ENCODE measurements around the gene TDRD12. TPM values are rescaled to one million over a fixed set of nuclear protein-coding genes. Genes with fewer than 3 reads are reported as not detected.

The TDRD12 gene, protein sequence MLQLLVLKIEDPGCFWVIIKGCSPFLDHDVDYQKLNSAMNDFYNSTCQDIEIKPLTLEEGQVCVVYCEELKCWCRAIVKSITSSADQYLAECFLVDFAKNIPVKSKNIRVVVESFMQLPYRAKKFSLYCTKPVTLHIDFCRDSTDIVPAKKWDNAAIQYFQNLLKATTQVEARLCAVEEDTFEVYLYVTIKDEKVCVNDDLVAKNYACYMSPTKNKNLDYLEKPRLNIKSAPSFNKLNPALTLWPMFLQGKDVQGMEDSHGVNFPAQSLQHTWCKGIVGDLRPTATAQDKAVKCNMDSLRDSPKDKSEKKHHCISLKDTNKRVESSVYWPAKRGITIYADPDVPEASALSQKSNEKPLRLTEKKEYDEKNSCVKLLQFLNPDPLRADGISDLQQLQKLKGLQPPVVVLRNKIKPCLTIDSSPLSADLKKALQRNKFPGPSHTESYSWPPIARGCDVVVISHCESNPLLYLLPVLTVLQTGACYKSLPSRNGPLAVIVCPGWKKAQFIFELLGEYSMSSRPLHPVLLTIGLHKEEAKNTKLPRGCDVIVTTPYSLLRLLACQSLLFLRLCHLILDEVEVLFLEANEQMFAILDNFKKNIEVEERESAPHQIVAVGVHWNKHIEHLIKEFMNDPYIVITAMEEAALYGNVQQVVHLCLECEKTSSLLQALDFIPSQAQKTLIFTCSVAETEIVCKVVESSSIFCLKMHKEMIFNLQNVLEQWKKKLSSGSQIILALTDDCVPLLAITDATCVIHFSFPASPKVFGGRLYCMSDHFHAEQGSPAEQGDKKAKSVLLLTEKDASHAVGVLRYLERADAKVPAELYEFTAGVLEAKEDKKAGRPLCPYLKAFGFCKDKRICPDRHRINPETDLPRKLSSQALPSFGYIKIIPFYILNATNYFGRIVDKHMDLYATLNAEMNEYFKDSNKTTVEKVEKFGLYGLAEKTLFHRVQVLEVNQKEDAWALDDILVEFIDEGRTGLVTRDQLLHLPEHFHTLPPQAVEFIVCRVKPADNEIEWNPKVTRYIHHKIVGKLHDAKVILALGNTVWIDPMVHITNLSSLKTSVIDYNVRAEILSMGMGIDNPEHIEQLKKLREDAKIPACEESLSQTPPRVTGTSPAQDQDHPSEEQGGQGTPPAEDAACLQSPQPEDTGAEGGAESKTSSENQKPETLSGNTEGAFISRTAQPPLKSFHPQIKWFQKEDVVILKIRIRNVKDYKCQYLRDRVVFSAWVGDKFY (N-terminal part only)
- 1.4 TPM for total RNA-seq

DNA sequence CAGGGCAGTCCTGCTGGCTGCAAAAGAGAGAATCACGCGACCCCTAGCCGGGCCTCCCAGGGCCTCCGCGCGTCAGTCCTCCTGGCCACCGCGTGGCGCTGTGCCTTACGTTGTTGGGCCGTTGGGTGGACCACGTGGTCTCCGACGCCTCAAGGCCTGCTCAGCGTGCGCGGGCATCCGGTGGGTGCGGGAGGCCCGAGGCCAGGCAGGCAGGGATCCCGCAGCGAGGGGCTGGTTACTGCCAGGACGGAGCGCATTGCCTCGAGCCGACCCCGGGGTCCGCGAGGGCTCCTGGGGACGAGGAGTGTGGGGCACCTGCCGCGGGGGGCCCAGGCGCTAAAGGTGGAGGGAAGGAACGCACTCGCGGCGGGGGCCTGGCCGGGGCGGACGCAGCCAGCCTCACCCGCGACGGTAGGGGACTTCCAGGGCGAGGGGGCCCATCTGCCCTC is at the start of gene TDRD12:
Gene TDRD12, plus strand, starts transcription at position 157 of the 449 bp plus-strand sequence. CDS start 306 bp downstream, outside the sequence.
- DNase-seq (ENCODE audit: low spot score): no peak

DNA sequence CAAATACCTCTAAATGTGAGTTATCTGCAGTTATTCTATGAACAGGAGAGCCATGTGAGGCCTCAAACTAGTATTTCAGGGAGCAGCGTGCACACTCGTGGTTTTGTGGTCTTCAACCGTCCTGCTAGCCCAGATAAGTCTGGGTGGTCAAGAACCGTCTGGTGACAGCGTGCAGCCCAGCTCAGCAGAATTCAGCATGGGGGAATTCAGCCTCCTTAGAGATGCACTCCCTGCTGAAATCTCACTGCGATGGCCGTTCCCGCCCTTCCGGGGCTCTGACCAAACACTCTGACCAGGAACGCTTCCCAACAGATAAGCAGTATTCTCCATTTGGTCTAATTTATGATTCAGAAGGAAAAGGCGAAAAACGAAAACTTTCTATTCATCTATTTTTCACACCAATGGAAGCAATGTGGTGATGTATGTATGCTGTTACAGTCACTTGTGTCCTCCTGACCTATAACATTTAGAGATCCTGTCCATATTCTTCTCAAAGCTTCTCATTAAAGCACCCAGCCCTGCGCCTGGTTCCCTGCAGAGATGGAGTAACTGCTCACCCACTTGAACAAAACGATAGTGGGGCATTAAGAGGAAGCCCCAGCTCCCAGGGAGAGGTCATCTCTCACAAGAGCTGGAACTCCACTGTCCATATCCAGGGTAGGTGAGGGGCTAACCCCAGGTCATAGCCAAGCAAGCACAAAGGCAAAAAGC is 47.5 kb upstream of the TDRD12 start:
- DNase-seq (ENCODE audit: low spot score): no peak

DNA sequence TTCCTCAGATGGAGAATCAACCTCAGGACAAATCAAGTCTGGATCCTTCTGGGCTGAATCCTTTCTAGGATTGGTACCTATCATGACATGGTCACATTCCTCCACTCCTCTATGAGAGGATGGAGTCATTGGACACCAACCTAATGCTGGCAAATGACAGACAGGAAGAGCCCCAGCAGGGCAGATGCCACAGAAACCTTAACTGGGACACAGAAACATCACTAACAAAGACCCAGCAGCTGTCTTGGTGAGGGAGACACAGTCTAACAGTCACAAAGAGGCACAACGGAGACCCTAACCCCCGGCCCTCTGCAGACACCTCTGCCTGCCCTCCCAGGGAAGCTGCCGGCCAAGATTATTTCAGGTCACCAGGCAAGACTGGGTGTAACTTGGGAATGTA is 46.7 kb upstream of the TDRD12 start:
- DNase-seq (ENCODE audit: low spot score): no peak

DNA sequence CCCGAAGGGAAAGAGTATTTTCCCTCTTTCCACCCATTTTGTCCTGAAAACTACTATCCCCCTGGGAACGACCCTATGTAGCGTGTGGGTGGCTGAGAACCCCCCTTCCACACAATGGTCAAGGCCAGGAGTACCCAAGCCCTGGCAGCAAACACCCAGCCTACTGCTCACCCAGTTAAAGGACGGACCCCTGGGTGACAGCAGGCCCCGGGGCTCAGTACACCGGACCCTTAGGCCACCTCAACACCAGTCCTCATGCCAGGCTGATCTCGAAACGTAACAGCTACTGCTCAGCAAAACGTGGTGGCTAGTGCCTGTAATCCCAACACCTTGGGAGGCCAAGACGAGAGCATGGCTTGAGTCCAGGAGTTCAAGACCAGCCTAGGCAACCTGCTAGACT is 46.0 kb upstream of the TDRD12 start:
- DNase-seq (ENCODE audit: low spot score): no peak

DNA sequence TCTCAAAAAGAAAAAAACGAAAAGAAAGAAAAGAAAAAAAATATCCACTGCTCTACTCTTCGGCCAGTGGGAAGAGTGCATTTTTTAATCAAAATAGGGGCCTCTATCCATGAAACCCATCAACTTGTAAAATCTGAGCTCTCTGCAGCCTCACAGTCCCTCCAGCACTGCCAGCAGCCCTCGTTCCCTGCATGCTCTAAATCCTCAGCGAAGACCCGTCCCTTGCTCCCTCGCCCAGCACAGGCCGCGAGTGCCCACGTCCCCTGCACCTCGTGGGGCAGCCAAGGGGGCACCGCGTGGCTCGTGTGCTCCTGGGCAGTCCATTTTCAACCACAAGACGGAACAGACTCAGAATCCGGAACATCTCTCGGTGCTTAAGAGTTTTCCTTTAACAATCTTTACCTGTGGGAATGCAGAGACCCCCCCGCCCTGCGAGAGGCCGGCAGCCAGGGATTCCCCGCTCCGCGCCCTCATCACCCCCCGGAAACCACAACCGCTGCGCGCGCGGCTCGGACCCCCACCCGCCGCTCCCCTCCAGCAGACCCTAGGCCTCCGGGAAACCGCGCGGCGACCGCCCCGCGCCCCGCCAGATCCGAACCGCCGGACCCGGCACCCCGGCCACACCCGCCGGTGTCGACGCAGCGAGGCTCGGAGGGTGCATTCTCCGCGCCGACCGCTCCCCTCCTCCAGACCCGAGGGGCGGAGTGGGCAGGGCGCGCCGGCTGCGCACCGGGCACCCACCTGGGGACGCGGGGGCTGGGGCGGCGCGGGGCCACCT is 45.2 kb upstream of the TDRD12 start:
- DNase-seq (ENCODE audit: low spot score): no peak

DNA sequence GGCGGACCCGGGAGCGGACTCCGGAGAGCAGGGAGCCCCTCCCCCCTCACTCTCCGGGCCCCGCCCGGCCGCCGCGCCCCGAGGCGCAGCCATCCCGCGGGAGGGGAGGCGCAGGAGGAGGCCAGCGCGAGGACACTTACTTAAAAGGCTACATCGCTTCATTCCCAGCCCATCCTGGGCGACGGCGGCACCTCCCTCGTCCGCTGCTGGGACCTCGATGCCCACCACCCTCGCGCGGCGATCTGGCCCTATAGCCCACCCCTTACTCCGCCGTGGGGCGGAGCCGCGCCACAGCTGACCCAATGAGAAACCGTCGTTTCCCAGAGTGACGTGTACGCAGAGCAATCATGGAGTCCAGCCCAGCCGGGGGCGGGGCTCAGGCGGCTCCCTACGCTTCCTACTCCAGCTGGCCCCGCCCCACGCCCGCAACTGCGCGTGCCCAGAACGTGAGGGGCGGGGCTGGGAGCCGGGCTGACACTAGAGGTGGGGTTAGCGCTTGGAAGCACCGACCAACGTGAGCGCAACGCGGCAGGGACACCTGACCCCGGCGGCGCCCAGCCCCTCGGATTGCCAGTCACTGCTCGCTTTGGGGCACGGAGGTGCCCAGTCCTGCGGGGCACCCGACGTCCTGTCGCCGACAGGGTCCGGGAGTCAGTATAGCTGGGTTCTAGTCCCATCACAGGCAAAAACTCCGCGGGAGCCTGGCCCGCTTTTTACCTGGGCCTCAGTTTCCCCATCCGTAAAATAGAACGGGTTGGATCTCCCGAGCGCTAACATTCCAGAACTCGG is 44.4 kb upstream of the TDRD12 start, which contains the start of gene ANKRD27:
Gene ANKRD27, minus strand, starts transcription at position 250 of the 789 bp plus-strand sequence. CDS start 16,165 bp downstream, outside the sequence.
- peak; percentile 99 for DNase-seq (ENCODE audit: low spot score)

DNA sequence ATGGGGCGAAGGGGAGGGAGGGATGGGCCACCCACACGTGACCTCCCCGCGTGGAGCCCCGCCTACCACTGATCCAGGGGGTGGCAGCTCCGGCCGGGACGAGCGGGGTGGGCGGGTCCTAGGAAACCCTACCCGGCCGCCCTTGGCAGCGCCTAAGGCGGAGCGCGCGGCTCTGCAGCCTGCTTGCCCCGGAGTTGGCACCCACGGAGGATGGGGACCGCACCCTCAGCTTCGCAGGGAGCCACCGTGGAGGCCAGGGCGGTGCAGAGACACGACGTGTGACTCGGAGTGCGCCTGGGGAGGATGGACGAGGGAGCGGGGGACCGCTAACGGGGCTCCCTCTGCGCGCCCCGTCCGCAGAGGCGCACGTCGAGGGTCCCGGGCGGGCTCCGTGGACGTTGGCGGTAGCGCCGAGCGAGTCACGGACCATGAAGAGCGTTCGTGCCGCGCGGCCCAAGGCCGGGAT is 43.8 kb upstream of the TDRD12 start, which contains the start of gene RGS9BP:
Gene RGS9BP, plus strand, starts transcription at position 129 of the 466 bp plus-strand sequence. CDS start 416 bp downstream, outside the sequence.
- peak; percentile 60 for DNase-seq (ENCODE audit: low spot score)

DNA sequence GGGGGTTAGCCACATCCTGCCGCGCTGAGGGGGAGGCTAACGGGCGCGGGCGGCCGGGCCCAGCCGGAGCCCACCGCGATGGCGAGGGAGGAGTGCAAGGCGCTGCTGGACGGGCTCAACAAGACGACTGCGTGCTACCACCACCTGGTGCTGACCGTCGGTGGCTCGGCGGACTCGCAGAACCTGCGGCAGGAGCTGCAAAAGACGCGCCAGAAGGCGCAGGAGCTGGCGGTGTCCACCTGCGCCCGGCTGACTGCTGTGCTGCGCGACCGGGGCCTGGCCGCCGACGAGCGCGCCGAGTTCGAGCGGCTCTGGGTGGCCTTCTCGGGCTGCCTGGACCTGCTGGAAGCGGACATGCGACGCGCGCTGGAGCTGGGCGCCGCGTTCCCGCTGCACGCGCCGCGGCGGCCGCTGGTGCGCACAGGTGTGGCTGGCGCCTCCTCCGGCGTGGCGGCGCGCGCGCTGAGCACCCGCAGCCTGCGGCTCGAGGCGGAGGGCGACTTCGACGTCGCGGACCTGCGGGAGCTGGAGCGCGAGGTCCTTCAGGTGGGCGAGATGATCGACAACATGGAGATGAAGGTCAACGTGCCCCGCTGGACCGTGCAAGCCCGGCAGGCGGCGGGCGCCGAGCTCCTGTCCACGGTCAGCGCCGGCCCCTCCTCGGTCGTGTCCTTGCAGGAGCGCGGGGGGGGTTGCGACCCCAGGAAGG is 43.2 kb upstream of the TDRD12 start:
- DNase-seq (ENCODE audit: low spot score): no peak

DNA sequence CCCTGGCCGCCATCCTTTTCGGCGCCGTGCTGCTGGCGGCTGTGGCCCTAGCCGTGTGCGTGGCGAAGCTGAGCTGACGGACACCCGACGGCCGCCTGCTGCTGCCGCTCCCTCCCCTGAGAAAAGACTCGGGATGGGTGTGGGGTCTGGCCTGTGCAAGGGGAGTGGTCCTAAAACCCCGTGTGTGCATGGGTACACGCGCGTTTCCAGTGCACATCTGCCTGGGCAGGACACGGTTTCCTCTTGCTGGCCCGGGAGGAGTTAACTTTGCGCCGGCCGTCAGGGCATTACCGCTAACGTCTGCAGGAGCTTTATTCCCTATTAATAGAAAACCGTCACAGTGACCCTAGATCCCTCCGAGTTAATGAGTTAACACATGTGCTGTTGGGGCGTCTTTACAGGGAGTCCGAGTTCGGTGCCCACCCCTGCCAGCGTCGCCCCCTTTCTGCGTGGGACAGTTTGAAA is 42.6 kb upstream of the TDRD12 start:
- no peak for DNase-seq (ENCODE audit: low spot score)

DNA sequence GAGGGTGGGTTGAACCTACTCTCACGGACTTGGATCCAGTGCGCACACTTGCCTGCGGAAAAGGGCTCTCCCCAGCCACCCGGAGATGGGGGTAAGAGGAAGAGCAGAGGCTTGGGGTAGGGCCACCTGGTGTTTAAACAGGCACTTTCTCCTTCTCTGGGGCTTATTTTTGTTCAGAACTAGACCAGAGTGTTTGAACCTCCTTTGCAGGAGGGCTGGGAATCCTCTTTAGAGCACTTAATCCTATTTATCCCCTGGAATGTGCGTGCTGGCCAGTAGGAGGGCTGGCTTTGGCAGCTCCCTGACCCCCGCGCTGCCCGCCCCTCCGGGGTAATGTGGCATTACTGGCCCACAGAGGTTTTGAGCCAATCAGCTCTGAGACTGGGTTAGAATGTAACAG is 41.9 kb upstream of the TDRD12 start:
- DNase-seq (ENCODE audit: low spot score): no peak

DNA sequence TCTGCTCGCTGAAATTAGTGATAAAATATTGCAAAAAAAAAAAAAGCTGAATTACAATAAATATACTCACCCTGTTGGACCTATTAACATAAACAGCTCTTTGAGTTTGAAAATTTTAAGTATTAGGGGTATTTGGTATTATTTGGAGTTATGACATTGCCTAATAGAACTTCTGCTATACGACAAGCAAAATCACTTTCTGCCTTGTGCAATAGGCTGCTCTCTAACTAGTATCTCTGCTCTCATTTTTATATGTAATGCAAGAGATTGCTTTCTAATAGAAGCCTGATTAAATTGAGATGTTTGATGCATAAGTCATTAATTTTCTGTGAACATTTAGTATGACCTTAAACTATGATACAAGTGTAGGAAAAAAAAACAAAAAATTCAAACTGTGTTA is 38.6 kb upstream of the TDRD12 start:
- DNase-seq (ENCODE audit: low spot score): no peak

DNA sequence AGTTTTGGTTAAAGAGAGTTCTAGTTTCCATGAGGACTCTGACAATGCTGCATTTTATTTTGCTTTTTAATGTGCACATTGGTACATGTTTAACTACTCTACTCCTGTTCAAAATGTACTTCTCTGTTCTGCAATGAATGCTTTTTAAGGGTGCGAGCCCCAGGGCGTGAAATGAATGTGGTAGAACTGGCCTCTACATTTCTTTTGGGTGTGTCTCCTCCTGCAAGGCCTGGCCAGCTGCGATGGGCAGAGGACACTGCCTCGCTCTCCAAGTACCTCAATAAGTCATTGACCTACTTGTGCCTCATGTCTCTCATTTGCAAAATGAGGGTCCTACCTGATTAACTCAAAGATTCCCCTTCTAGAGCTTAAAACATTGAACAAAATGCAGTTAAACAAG is 37.2 kb upstream of the TDRD12 start:
- DNase-seq (ENCODE audit: low spot score): no peak

DNA sequence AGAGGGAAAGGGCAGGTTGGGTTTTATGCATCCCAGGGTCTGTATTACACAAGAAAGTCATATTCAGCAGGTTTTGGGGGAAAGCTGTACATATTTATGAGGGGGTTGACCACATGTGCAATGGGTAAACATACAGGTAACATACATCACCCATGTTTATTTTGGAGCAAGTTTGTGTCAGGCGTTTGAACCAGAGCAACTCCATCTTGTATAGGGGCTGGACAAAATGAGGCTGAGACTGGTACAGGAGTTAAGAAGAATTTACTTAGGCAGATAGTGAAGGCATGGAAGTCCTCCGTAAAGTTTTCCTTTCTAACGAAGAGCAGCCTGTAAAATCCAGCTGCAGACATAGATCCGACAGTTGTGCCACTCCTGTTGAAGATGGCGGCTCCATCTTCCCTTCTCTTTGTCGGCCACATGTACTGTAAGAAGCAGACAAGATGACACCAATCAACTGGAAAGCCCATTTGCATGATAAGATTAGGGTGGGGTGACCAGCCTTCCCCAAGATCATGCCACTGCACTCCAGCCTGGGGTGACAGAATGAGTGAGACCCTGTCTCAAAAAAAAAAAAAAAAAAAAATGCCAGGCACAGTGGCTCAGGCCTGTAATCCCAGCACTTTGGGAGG is 32.6 kb upstream of the TDRD12 start:
- DNase-seq (ENCODE audit: low spot score): no peak

DNA sequence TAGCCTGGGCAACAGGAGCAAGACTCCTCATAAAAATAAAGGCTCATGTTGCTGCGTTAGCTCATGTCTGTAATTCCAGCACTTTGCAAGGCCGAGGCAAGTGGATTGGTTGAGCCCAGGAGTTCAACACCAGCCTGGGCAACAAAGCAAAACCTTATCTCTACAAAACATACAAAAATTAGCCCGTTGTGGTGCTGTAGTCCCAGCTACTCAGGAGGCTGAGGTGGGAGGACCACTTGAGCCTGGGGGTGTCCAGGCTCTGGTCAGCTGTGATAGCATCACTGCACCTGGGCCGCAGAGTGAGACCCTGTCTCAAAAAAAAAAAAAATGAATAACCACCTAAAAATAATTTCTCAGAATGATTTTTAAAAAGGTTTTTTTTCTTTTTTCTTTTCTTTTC is 31.9 kb upstream of the TDRD12 start:
- no peak for DNase-seq (ENCODE audit: low spot score)

DNA sequence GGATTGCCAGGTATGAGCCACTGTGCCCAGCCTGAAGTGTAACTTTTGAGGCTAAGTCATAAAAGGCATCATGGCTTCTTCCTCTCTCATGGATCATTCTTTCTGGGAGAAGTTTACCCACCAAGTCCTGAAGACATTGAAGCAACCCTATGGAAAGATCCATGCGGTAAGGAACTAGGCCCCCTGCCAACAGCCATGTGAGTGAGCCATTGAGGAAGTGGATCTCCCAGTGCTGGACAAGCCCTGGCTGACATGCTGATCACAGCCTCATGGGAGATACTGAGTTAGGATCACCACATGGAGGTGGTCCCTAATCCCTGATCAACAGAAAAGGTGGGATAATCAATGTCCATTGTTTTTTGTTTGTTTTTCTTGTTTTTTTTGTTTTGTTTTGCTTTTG is 31.3 kb upstream of the TDRD12 start:
- DNase-seq (ENCODE audit: low spot score): no peak

DNA sequence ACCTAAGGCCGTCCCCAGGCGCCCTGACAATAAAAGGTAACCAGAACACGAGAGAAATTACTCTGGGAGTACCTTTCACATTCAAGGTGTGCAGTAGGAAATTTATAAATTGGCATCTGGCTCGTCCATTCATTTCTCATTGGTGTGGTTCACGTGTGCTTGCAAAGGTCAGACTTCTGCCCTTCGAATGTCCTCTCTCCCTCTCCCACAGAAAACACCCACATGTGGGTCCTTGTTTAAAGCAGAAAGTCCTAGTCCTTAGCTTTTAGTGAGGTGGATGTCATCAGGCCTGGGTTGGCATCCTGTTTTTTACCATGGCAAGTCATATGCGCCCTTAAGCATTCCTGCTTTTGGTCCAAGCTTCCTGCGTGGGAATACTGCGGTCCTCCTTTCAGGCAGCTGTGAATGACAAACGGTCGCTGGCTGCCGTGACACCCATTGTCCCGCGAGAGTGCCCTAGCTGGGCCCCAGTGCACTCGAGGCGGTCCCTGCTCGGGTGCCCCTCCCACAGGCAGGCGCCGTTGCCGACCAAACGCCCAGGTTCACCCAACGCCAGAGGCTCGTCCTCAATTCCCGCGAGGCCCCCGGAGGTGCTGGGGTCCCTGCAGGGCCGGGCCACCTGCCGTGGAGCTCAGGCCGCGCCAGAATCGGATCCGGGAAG is 28.1 kb upstream of the TDRD12 start, which contains the start of gene NUDT19:
Gene NUDT19, plus strand, starts transcription at position 531 of the 661 bp plus-strand sequence. CDS start 140 bp downstream, outside the sequence.
- peak; percentile 79 for DNase-seq (ENCODE audit: low spot score)

All from mucosa of gallbladder (tissue), 1 donor.